ENCODE results near the gene VTCN1.

DNA sequence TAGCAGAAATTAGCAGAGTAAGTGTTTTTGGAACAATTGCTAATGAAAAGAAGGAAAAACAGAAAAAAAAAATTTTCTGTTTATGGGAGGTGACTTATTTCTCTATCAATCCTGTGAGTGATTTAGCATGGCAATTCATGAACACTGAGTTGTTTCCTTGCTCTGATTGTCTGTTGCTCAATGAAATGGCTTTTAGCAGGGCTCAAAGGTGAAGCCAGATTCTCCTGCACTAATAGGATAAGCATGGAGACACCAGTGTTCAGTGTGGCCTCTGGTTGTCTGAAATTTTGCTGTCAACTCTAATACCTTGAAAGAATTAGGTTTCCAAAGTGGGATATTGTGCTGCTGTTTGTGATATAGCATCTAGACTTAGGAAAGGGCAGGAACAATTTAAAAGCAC lies 105.0 kb downstream of the VTCN1 start:
- TF ChIP-seq ASH2L (IDR thresholded peaks at IDR 0.05; ENCODE audit: low read length) = no peak
- no peak for TF ChIP-seq HDAC2 (IDR thresholded peaks at IDR 0.05; ENCODE audit: borderline replicate concordance in 1 of 2, low read depth in 2 of 2, low read length in 2 of 2)
- TF ChIP-seq, protein P1, sequence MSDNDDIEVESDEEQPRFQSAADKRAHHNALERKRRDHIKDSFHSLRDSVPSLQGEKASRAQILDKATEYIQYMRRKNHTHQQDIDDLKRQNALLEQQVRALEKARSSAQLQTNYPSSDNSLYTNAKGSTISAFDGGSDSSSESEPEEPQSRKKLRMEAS (IDR thresholded peaks at IDR 0.05) = no peak
- TF ChIP-seq TCF12 (IDR thresholded peaks at IDR 0.05; ENCODE audit: low read depth, low read length) = no peak
- TF ChIP-seq SUZ12 (IDR thresholded peaks at IDR 0.05; ENCODE audit: low read length) = no peak
- no peak for TF ChIP-seq SIRT6 (IDR thresholded peaks at IDR 0.05; ENCODE audit: low read length)
- TF ChIP-seq, protein P2, sequence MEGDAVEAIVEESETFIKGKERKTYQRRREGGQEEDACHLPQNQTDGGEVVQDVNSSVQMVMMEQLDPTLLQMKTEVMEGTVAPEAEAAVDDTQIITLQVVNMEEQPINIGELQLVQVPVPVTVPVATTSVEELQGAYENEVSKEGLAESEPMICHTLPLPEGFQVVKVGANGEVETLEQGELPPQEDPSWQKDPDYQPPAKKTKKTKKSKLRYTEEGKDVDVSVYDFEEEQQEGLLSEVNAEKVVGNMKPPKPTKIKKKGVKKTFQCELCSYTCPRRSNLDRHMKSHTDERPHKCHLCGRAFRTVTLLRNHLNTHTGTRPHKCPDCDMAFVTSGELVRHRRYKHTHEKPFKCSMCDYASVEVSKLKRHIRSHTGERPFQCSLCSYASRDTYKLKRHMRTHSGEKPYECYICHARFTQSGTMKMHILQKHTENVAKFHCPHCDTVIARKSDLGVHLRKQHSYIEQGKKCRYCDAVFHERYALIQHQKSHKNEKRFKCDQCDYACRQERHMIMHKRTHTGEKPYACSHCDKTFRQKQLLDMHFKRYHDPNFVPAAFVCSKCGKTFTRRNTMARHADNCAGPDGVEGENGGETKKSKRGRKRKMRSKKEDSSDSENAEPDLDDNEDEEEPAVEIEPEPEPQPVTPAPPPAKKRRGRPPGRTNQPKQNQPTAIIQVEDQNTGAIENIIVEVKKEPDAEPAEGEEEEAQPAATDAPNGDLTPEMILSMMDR (IDR thresholded peaks at IDR 0.05; ENCODE audit: control extremely low read depth in 1 of 3, insufficient read depth in 1 of 3, low read depth in 1 of 3, low read length in 3 of 3) = no peak
- no peak for TF ChIP-seq SIN3A (conservative IDR thresholded peaks at IDR 0.05 in 1 of 2, IDR thresholded peaks at IDR 0.05 in 1 of 2; ENCODE audit: low read depth in 1 of 2, low read length in 2 of 2)
- no peak for TF ChIP-seq BCL11A (IDR thresholded peaks at IDR 0.05; ENCODE audit: low read depth in 2 of 2, low read length in 2 of 2)
- TF ChIP-seq CEBPB (IDR thresholded peaks at IDR 0.05; ENCODE audit: low read depth, low read length) = no peak
- no peak for TF ChIP-seq EZH2 (IDR thresholded peaks at IDR 0.05; ENCODE audit: low read depth, low read length, severe bottlenecking)
- no peak for TF ChIP-seq SP2 (IDR thresholded peaks at IDR 0.05; ENCODE audit: low read length)
- no peak for TF ChIP-seq POLR2A (IDR thresholded peaks at IDR 0.05; ENCODE audit: control extremely low read depth in 1 of 2, low read depth in 2 of 2, low read length in 2 of 2)
- no peak for TF ChIP-seq TAF1 (IDR thresholded peaks at IDR 0.05; ENCODE audit: low read depth, low read length)

Data from H1 (cell line).